Activated CD4-positive, alpha-beta memory T cell treated with anti-CD3 and anti-CD28 coated beads, Interleukin-2, amount 10 ng/mL, durations not matched to agents 7 days and 5 days (primary cell): ENCODE measurements around the gene ABRAXAS1. TPM values are rescaled to one million over a fixed set of nuclear protein-coding genes. Genes with fewer than 3 reads are reported as not detected.
"Not testable (repeated sequence)": the region's sequence is repeated elsewhere in the genome, so short reads cannot be mapped to it uniquely, and the experiment has no call there.

Experiments used
- CTCF ChIA-PET: fragments of 350-600 bp; sonication (Branson Sonifier 250); formaldehyde crosslinking; loops from one replicate; lab custom pipeline; 2021; ENCODE audit warnings: antibody characterized with exemption, inconsistent platforms; lab: Charles Lee
- POLR2A ChIA-PET: fragments of 350-600 bp; sonication (Branson Sonifier 250); formaldehyde crosslinking; loops from one replicate; lab custom pipeline; 2021; ENCODE audit warnings: antibody characterized with exemption; lab: Charles Lee
- DNase-seq: peaks from one replicate; pipeline ENCODE4 v3.0.0-alpha.2; 2020
- H3K27ac Mint-ChIP-seq: one replicate; pipeline ENCODE4 v1.8.0; 2021; ENCODE audit warnings: mild to moderate bottlenecking, mixed read lengths
- H3K27me3 Mint-ChIP-seq: one replicate; pipeline ENCODE4 v1.8.0; 2021; ENCODE audit warnings: mixed read lengths
- H3K36me3 Mint-ChIP-seq: one replicate; pipeline ENCODE4 v1.8.0; 2021; ENCODE audit warnings: low read depth, mixed read lengths
- H3K4me1 Mint-ChIP-seq: one replicate; pipeline ENCODE4 v1.8.0; 2021; ENCODE audit warnings: mixed read lengths
- H3K4me3 Mint-ChIP-seq: one replicate; pipeline ENCODE4 v1.8.0; 2021; ENCODE audit warnings: mild to moderate bottlenecking, mixed read lengths
- H3K9me3 Mint-ChIP-seq: one replicate; pipeline ENCODE4 v1.8.0; 2021; ENCODE audit warnings: mixed read lengths
- total RNA-seq, 2 experiments: library from RNA; stranded (reverse); gene quantifications; one replicate each; pipeline ENCODE4 v1.2.3, GENCODE V29; 2021

ABRAXAS1 gene
- total RNA-seq = 10 to 100 TPM; 11.2 to 13.7 TPM

- Mint-ChIP-seq H3K36me3 (peaks cover 3% of the 10 kb centered on the region), H3K27me3 (no peaks in the 10 kb centered on the region), H3K4me3 (peak within 1 kb of the TSS; percentile 95), H3K4me1 (peaks cover 15% of the 10 kb centered on the region), H3K27ac (peak within 1 kb of the TSS; percentile 89), H3K9me3 (no peaks in the 10 kb centered on the region)
- peak; percentile 95 for DNase-seq
- ChIA-PET POLR2A (interaction anchor here (0.7 to 3.7 kb wide), 17 partner anchors 9 to 1063 kb away, joined by 3 to 23 read pairs (median 3); partner anchors contain the start of genes COQ2, GPAT3, HELQ and MRPS18C), CTCF (interaction anchor here (0.7 to 1.2 kb wide), 3 partner anchors 24 to 155 kb away, joined by 3 to 7 read pairs (median 3); no protein-coding TSS in a partner anchor)
These were observed at the start of gene ABRAXAS1 for GRCh38 chr4:83484500-83485461. Gene ABRAXAS1 (minus strand): TSS chr4:83485100. CDS start chr4:83485072, 28 bp downstream.

- Mint-ChIP-seq H3K36me3 (no peaks in the 10 kb centered on the region), H3K4me1 (no peaks in the 10 kb centered on the region), H3K9me3 (peaks cover 2% of the 10 kb centered on the region), H3K27me3 (peaks cover 35% of the 10 kb centered on the region), H3K4me3 (no peak overlapping the region), H3K27ac (no peak overlapping the region)
- POLR2A ChIA-PET = no interaction called here
- no peak for DNase-seq
- CTCF ChIA-PET = no interaction called here
These were observed 42.8 kb upstream of the ABRAXAS1 start for GRCh38 chr4:83527671-83528070.

- no peak for DNase-seq
- H3K4me3 Mint-ChIP-seq = no peak overlapping the region
- no peaks in the 10 kb centered on the region for H3K4me1 Mint-ChIP-seq
- H3K27me3 Mint-ChIP-seq = peaks cover 15% of the 10 kb centered on the region
- H3K36me3 Mint-ChIP-seq = no peaks in the 10 kb centered on the region
- H3K9me3 Mint-ChIP-seq = peaks cover 2% of the 10 kb centered on the region
- CTCF ChIA-PET = no interaction called here
- POLR2A ChIA-PET = no interaction called here
- no peak overlapping the region for H3K27ac Mint-ChIP-seq
These were observed 37.3 kb upstream of the ABRAXAS1 start for GRCh38 chr4:83522239-83522638.

GRCh38 chr4:83516042-83516772 is 31.3 kb upstream of the ABRAXAS1 start:
- no peak overlapping the region for H3K4me3 Mint-ChIP-seq
- no peaks in the 10 kb centered on the region for H3K9me3 Mint-ChIP-seq
- no peak for DNase-seq
- ChIA-PET CTCF (no interaction called here), POLR2A (no interaction called here)
- H3K27ac Mint-ChIP-seq = no peak overlapping the region
- no peaks in the 10 kb centered on the region for H3K36me3 Mint-ChIP-seq
- H3K4me1 Mint-ChIP-seq = no peaks in the 10 kb centered on the region
- H3K27me3 Mint-ChIP-seq = no peaks in the 10 kb centered on the region

- Mint-ChIP-seq H3K36me3 (no peaks in the 10 kb centered on the region), H3K4me3 (no peak overlapping the region), H3K27ac (no peak overlapping the region), H3K27me3 (no peaks in the 10 kb centered on the region), H3K9me3 (no peaks in the 10 kb centered on the region), H3K4me1 (peaks cover 11% of the 10 kb centered on the region)
- DNase-seq = no peak
- CTCF ChIA-PET = interaction anchor here (1.4 to 4.7 kb wide), 4 partner anchors 12 to 132 kb away, joined by 3 to 72 read pairs (median 10); no protein-coding TSS in a partner anchor
- POLR2A ChIA-PET = interaction anchor here (1.3 kb wide), 1 partner anchor 12 kb away, joined by 3 read pairs; no protein-coding TSS in a partner anchor
These were observed 25.5 kb upstream of the ABRAXAS1 start for GRCh38 chr4:83510442-83510841.

- POLR2A ChIA-PET = interaction anchor here (0.8 to 1.3 kb wide), 2 partner anchors 11 to 24 kb away, joined by 3 read pairs; partner anchors contain the start of gene ABRAXAS1
- peak; percentile 68 for DNase-seq
- CTCF ChIA-PET = interaction anchor here (0.7 to 4.7 kb wide), 9 partner anchors 10 to 134 kb away, joined by 3 to 72 read pairs (median 5); no protein-coding TSS in a partner anchor
- not testable (repeated sequence) for H3K4me3 Mint-ChIP-seq, H3K27ac Mint-ChIP-seq, H3K27me3 Mint-ChIP-seq, H3K9me3 Mint-ChIP-seq, H3K36me3 Mint-ChIP-seq
- H3K4me1 Mint-ChIP-seq = peaks cover 18% of the 10 kb centered on the region
These were observed 24.3 kb upstream of the ABRAXAS1 start for GRCh38 chr4:83509156-83509585.

GRCh38 chr4:83504996-83505395 is 20.1 kb upstream of the ABRAXAS1 start:
- ChIA-PET CTCF (interaction anchor here (0.8 to 2.1 kb wide), 3 partner anchors 127 to 140 kb away, joined by 3 to 10 read pairs (median 3); no protein-coding TSS in a partner anchor), POLR2A (no interaction called here)
- no peak overlapping the region for H3K27ac Mint-ChIP-seq
- DNase-seq = no peak
- H3K27me3 Mint-ChIP-seq = no peaks in the 10 kb centered on the region
- no peaks in the 10 kb centered on the region for H3K36me3 Mint-ChIP-seq
- peaks cover 19% of the 10 kb centered on the region for H3K4me1 Mint-ChIP-seq
- no peaks in the 10 kb centered on the region for H3K9me3 Mint-ChIP-seq
- H3K4me3 Mint-ChIP-seq = no peak overlapping the region

- Mint-ChIP-seq H3K27me3 (no peaks in the 10 kb centered on the region), H3K4me3 (no peak overlapping the region), H3K27ac (no peak overlapping the region), H3K9me3 (no peaks in the 10 kb centered on the region), H3K4me1 (peaks cover 19% of the 10 kb centered on the region), H3K36me3 (no peaks in the 10 kb centered on the region)
- DNase-seq = no peak
- ChIA-PET CTCF (interaction anchor here (0.7 to 2.1 kb wide), 4 partner anchors 127 to 665 kb away, joined by 3 to 10 read pairs (median 4); no protein-coding TSS in a partner anchor), POLR2A (no interaction called here)
These were observed 19.6 kb upstream of the ABRAXAS1 start for GRCh38 chr4:83504503-83504902.

- ChIA-PET POLR2A (no interaction called here), CTCF (interaction anchor here (0.7 to 2.1 kb wide), 3 partner anchors 136 to 665 kb away, joined by 3 to 10 read pairs (median 4); no protein-coding TSS in a partner anchor)
- Mint-ChIP-seq H3K27ac (no peak overlapping the region), H3K9me3 (no peaks in the 10 kb centered on the region), H3K36me3 (no peaks in the 10 kb centered on the region), H3K4me1 (peaks cover 14% of the 10 kb centered on the region), H3K27me3 (no peaks in the 10 kb centered on the region), H3K4me3 (no peak overlapping the region)
- peak; percentile 35 for DNase-seq
These were observed 19.1 kb upstream of the ABRAXAS1 start for GRCh38 chr4:83503974-83504373.

- H3K36me3 Mint-ChIP-seq, H3K9me3 Mint-ChIP-seq, POLR2A ChIA-PET, CTCF ChIA-PET, H3K4me3 Mint-ChIP-seq, DNase-seq, H3K27me3 Mint-ChIP-seq, H3K27ac Mint-ChIP-seq: not testable (repeated sequence)
- H3K4me1 Mint-ChIP-seq = peaks cover 14% of the 10 kb centered on the region
These were observed 16.8 kb upstream of the ABRAXAS1 start for GRCh38 chr4:83501671-83502070.

- Mint-ChIP-seq H3K4me1 (no peaks in the 10 kb centered on the region), H3K27ac (no peak overlapping the region), H3K27me3 (peaks cover 3% of the 10 kb centered on the region), H3K9me3 (no peaks in the 10 kb centered on the region), H3K4me3 (no peak overlapping the region), H3K36me3 (no peaks in the 10 kb centered on the region)
- CTCF ChIA-PET = interaction anchor here (1.2 to 3.2 kb wide), 5 partner anchors 7 to 147 kb away, joined by 3 to 16 read pairs (median 7); no protein-coding TSS in a partner anchor
- DNase-seq = no peak
- POLR2A ChIA-PET = interaction anchor here (1.2 to 3.7 kb wide), 2 partner anchors 12 to 13 kb away, joined by 3 to 14 read pairs; partner anchors contain the start of gene ABRAXAS1
These were observed 13.3 kb upstream of the ABRAXAS1 start for GRCh38 chr4:83498187-83498586.
